Stomach (tissue), 9 donors: Measurements from ENCODE around the gene EDA. TPM values are rescaled to one million over a fixed set of nuclear protein-coding genes. Genes with fewer than 3 reads are reported as not detected.

ENCODE experiments used
- DNase-seq, 2 donors: peaks; one replicate each; pipeline versions ENCODE4 v3.0.0 to v3.0.0-alpha.2; 2013 to 2019
- H3K27ac ChIP-seq, 5 donors: fragments of 200-600 bp in 4 of 5; sonication (generic) in 4 of 5; one replicate each; pipeline ENCODE4 v1.5.1; 2013 to 2019; ENCODE audit warnings: mild to moderate bottlenecking in 1 of 5, moderate library complexity in 1 of 5
- H3K27me3 ChIP-seq, 3 donors: fragments of 200-600 bp; sonication (generic); one replicate each; pipeline ENCODE4 v1.5.1; 2017 to 2019; ENCODE audit warnings: mixed run types in 1 of 3
- H3K36me3 ChIP-seq, 4 donors: fragments of 200-600 bp; sonication (generic); 1 replicate in 3 of 4; 2 replicates in 1 of 4; pipeline ENCODE4 v1.5.1; 2016 to 2019
- H3K4me1 ChIP-seq, 4 donors: fragments of 200-600 bp; sonication (generic); one replicate each; pipeline ENCODE4 v1.5.1; 2016 to 2019
- H3K4me3 ChIP-seq, 4 donors: fragments of 200-600 bp; sonication (generic) in 3 of 4; one replicate each; pipeline ENCODE4 v1.5.1; 2016 to 2019; ENCODE audit warnings: mild to moderate bottlenecking in 1 of 4
- H3K9me3 ChIP-seq, 4 donors: fragments of 200-600 bp; sonication (generic); one replicate each; pipeline ENCODE4 v1.5.1; 2016 to 2019
- CTCF ChIP-seq, 7 experiments: fragments of 450-650 bp in 4 of 7; fragments of 200-600 bp in 3 of 7; sonication (generic) in 3 of 7; IDR thresholded peaks; one replicate each; pipeline ENCODE4 v1.5.1; 2016 to 2019; ENCODE audit warnings: antibody characterized with exemption in 7 of 7, control low read depth in 2 of 7, mild to moderate bottlenecking in 1 of 7
- EP300 ChIP-seq: sonication (generic); formaldehyde crosslinking; IDR thresholded peaks from one replicate; pipeline ENCODE4 v1.6.1; 2017; ENCODE audit warnings: antibody characterized with exemption
- POLR2A ChIP-seq, 4 donors: fragments of 450-650 bp; IDR thresholded peaks; one replicate each; pipeline ENCODE4 v1.6.1; 2016; ENCODE audit warnings: antibody characterized with exemption in 4 of 4, control low read depth in 2 of 4, mild to moderate bottlenecking in 1 of 4, moderate library complexity in 1 of 4
- POLR2AphosphoS5 ChIP-seq, 3 donors: sonication (generic); formaldehyde crosslinking; IDR thresholded peaks; one replicate each; pipeline ENCODE4 v1.6.1; 2016; ENCODE audit warnings: antibody characterized with exemption in 3 of 3
- whole genome bisulfite sequencing, 5 donors: extraction: QIAGEN DNeasy Blood & Tissue Kit in 3 of 5; methylation state at CpG; one replicate each; pipeline versions ENCODE4 v1.1.5 to v1.1.7; 2013 to 2018; 5-methylcytosine and 5-hydroxymethylcytosine counted together
- intact Hi-C: fragments of 100-400 bp; cut with DNase I; formaldehyde crosslinking; loops from one replicate; pipeline ENCODE4 v1.15.1; 2023; ENCODE audit warnings: low total_unique reads
- polyA plus RNA-seq, 3 donors: library from polyadenylated mRNA; stranded (reverse); fragments of 200-250 nt; gene quantifications; one replicate each; pipeline ENCODE4 v1.2.3, GENCODE V29; 2013
- total RNA-seq, 5 donors: library from RNA; depleted of rRNA; stranded (reverse); fragments of >200 nt; gene quantifications; one replicate each; pipeline versions ENCODE4 v1.1.0 to v1.2.3, GENCODE V29; 2014 to 2016
- donor health status: healthy with polysubstance abuse.
- donor health status: Bipolar disorder and iron deficiency.
- donor health status: healthy.

The EDA gene
- total and polyA plus RNA-seq, 8 donors: 1.6 to 26.1 (median 3.1) TPM; not detected in 1

GRCh38 chrX:69670001-69670555 is 54.2 kb downstream of the EDA start:
- Histone ChIP-seq H3K4me3 (no peak overlapping the region), H3K9me3 (peaks cover 0 to 45% (median 21%) of the 10 kb centered on the region in 4 donors), H3K36me3 (no peaks in the 10 kb centered on the region), H3K27me3 (no peaks in the 10 kb centered on the region), H3K4me1 (no peaks in the 10 kb centered on the region), H3K27ac (no peak overlapping the region)
- 0 to 100% (median 46%) methylated on average over 2 of the region's 2 CpGs for WGBS, 5 donors
- intact Hi-C loops: no loop called here
- TF ChIP-seq POLR2AphosphoS5 (IDR thresholded peaks at IDR 0.05): no peak
- no peak for TF ChIP-seq CTCF (IDR thresholded peaks at IDR 0.05)
- TF ChIP-seq POLR2A (IDR thresholded peaks at IDR 0.05): no peak
- no peak for TF ChIP-seq EP300
- DNase-seq: no peak

- Histone ChIP-seq H3K9me3 (peaks cover 0 to 20% (median 12%) of the 10 kb centered on the region in 4 donors), H3K4me3 (no peak overlapping the region), H3K4me1 (no peaks in the 10 kb centered on the region), H3K36me3 (no peaks in the 10 kb centered on the region), H3K27ac (no peak overlapping the region), H3K27me3 (no peaks in the 10 kb centered on the region)
- intact Hi-C loops: no loop called here
- TF ChIP-seq EP300 (no peak), CTCF (IDR thresholded peaks at IDR 0.05) (no peak), POLR2A (IDR thresholded peaks at IDR 0.05) (no peak), POLR2AphosphoS5 (IDR thresholded peaks at IDR 0.05) (no peak)
- no peak for DNase-seq
Measured at GRCh38 chrX:69674891-69675290, 59.0 kb downstream of the EDA start.

GRCh38 chrX:69705818-69706217 is 89.9 kb downstream of the EDA start:
- DNase-seq: no peak
- Histone ChIP-seq H3K9me3 (peaks cover 0 to 8% (median 0%) of the 10 kb centered on the region in 4 donors), H3K4me1 (no peaks in the 10 kb centered on the region), H3K27me3 (no peaks in the 10 kb centered on the region), H3K4me3 (no peak overlapping the region), H3K36me3 (no peaks in the 10 kb centered on the region), H3K27ac (no peak overlapping the region)
- intact Hi-C loops: no loop called here
- TF ChIP-seq CTCF (IDR thresholded peaks at IDR 0.05) (no peak), POLR2A (IDR thresholded peaks at IDR 0.05) (no peak), EP300 (no peak), POLR2AphosphoS5 (IDR thresholded peaks at IDR 0.05) (no peak)
- 50 to 73% (median 69%) methylated on average over 2 of the region's 2 CpGs for WGBS, 5 donors

GRCh38 chrX:69718102-69718501 is 102.2 kb downstream of the EDA start:
- peaks cover 0 to 47% (median 26%) of the 10 kb centered on the region in 4 donors for H3K9me3 ChIP-seq
- H3K4me1 ChIP-seq: no peaks in the 10 kb centered on the region
- no peaks in the 10 kb centered on the region for H3K36me3 ChIP-seq
- TF ChIP-seq CTCF (IDR thresholded peaks at IDR 0.05): no peak
- no peak for TF ChIP-seq EP300
- TF ChIP-seq POLR2A (IDR thresholded peaks at IDR 0.05): no peak
- TF ChIP-seq POLR2AphosphoS5 (IDR thresholded peaks at IDR 0.05): no peak
- no peaks in the 10 kb centered on the region for H3K27me3 ChIP-seq
- no peak overlapping the region for H3K4me3 ChIP-seq
- DNase-seq: no peak
- 67 to 92% (median 81%) methylated on average over 1 of the region's 1 CpG for WGBS, 5 donors
- no peak overlapping the region for H3K27ac ChIP-seq
- intact Hi-C loops: no loop called here
